ENCODE data around the gene R3HDM1.
A peak's percentile ranks its signal among the peaks of the same experiment; 100 is the strongest.

The R3HDM1 gene

DNA sequence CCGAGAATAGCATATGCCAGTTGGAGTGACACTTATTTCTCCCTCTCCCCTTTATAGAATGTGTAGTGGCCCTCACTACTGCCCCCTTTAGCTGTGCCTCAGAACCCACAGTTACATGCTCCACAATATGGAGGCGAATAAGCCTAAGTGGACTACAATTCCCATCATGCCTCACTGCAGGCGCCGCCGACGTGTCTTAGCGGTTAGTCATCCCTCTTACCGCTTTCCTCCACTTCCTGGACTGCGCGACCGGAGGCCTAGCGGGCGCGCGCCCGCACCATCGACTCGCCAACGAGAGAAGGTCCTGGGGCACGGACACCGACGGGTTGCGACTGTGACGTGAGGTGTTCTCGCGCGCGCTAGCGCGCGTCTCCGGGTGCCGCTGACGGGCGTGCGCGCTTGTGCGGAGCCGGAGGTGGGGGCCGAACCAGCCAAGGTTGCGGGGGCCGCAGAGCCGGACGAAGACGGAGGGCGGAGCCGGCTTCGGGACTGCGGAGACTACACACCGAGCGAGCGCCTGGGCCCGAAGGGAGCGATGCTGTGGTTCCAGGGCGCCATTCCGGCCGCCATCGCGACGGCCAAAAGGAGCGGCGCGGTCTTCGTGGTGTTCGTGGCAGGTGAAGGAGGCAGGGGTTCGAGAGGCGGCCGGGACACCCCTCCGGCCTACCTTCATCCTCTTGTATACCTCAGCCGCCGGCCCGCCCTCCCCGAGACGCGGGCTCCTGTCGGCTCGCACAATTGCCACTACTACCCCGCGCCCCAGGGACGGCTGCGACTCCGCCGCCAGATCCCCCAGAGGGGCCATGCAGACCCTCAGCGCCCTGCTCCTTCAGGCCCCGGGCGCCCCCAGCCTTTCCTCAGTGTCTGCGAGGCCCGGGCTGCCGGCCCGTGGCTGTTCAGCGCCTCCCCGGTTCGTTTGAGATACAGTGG lies 210.4 kb downstream of the R3HDM1 start, which contains the start of gene UBXN4:
UBXN4 (plus strand) TSS at position 461 of the 930 bp plus-strand sequence; CDS start at position 536, 75 bp downstream.
- Histone ChIP-seq H3K27ac (ENCODE audit: low read length) (no peak within 1 kb of the TSS), H3K9me3 (ENCODE audit: control insufficient read depth, insufficient read depth, low read length) (no peaks in the 10 kb centered on the region), H3K36me3 (ENCODE audit: control insufficient read depth, insufficient read depth, low read length) (no peaks in the 10 kb centered on the region; the same call in 1 of the 2 replicates), H3K4me1 (ENCODE audit: control insufficient read depth, insufficient read depth, low read length) (no peaks in the 10 kb centered on the region), H3K27me3 (ENCODE audit: control insufficient read depth, insufficient read depth, low read length) (no peaks in the 10 kb centered on the region), H3K4me3 (ENCODE audit: low read length) (peak within 1 kb of the TSS; percentile 77)
- no CpG with 5 or more reads among the region's 93 CpGs for WGBS (ENCODE audit: insufficient coverage, insufficient read length)
- DNase-seq (ENCODE audit: low read depth, low spot score): peak; percentile 97

DNA sequence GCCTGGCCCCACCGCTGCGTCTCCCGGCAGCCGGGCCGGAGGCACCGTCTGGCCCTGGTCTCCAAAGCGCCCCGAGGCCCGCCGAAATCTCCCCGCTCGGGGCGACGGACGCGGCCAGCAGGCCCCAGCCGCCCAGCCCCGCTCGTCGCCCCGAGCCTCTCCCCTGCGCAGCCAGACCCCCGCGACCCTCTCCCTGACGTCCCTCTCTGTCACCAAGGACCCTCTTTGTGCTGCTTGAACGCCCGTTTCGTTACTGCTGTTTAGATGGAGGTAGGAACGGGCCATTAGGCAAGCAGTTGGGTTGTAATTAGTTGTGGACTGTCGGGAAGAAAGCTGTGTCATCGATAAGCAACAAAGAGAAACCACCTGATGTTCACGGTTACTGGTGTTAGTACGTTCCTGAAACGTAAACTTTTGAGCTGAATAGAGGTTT lies 211.1 kb downstream of the R3HDM1 start:
- Histone ChIP-seq H3K36me3 (ENCODE audit: control insufficient read depth, insufficient read depth, low read length) (no peaks in the 10 kb centered on the region; the same call in 1 of the 2 replicates), H3K9me3 (ENCODE audit: control insufficient read depth, insufficient read depth, low read length) (no peaks in the 10 kb centered on the region), H3K4me1 (ENCODE audit: control insufficient read depth, insufficient read depth, low read length) (no peaks in the 10 kb centered on the region), H3K27me3 (ENCODE audit: control insufficient read depth, insufficient read depth, low read length) (no peaks in the 10 kb centered on the region), H3K27ac (ENCODE audit: low read length) (no peak overlapping the region), H3K4me3 (ENCODE audit: low read length) (peak overlapping the region; percentile 77)
- no CpG with 5 or more reads among the region's 34 CpGs for WGBS (ENCODE audit: insufficient coverage, insufficient read length)
- no peak for DNase-seq (ENCODE audit: low read depth, low spot score)

DNA sequence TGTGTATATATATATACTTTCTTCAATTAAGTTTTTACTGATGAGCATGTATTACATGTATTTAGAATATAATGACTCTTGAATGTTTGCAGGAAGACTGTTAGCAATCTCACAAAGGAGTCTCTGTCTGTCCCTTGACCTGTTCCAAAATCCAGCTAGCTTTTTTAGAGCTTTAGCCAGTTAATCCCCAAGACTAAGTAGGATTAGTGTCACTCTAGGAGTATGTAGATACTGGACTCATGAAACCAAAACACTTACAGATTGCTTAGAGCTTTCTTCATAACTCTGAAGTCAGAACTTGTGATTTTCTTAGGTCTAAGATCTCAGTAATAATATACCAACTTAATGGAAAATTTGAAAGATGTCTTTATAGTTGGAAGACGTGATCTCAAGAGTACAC lies 212.6 kb downstream of the R3HDM1 start:
- Histone ChIP-seq H3K27ac (ENCODE audit: low read length) (no peak overlapping the region), H3K4me1 (ENCODE audit: control insufficient read depth, insufficient read depth, low read length) (no peaks in the 10 kb centered on the region), H3K27me3 (ENCODE audit: control insufficient read depth, insufficient read depth, low read length) (no peaks in the 10 kb centered on the region), H3K36me3 (ENCODE audit: control insufficient read depth, insufficient read depth, low read length) (no peaks in the 10 kb centered on the region; the same call in 1 of the 2 replicates), H3K9me3 (ENCODE audit: control insufficient read depth, insufficient read depth, low read length) (no peaks in the 10 kb centered on the region), H3K4me3 (ENCODE audit: low read length) (no peak overlapping the region)
- DNase-seq (ENCODE audit: low read depth, low spot score): no peak
- no CpG with 5 or more reads among the region's 1 CpG for WGBS (ENCODE audit: insufficient coverage, insufficient read length)

DNA sequence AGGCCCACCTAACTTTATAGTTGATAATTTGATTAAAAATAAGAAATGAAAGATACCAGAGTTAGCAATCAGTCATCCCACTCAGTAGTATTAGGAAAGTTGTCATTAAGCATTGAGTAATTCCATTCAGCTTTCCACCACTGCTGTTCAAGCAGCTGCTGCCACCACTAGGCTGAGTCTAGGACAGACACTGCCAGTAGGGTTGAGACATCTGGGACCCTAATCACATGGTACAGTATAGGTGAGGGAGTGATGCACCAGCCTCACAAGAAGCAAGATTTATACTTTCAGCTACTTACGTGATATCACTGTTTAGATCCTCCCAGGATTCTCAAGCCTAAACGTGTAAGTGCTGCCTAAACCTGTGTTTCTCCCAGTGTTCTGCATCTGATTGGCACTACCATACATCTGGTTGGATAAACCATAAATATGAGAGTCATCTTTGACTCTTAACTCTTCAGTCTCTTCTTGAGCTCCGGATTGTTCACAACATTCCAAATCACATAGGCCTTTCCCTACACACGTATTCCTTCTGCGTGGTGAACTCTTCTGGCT lies 213.6 kb downstream of the R3HDM1 start:
- H3K4me3 ChIP-seq (ENCODE audit: low read length): no peak overlapping the region
- no CpG with 5 or more reads among the region's 5 CpGs for WGBS (ENCODE audit: insufficient coverage, insufficient read length)
- H3K27ac ChIP-seq (ENCODE audit: low read length): no peak overlapping the region
- H3K27me3 ChIP-seq (ENCODE audit: control insufficient read depth, insufficient read depth, low read length): no peaks in the 10 kb centered on the region
- DNase-seq (ENCODE audit: low read depth, low spot score): no peak
- no peaks in the 10 kb centered on the region for H3K9me3 ChIP-seq (ENCODE audit: control insufficient read depth, insufficient read depth, low read length)
- H3K4me1 ChIP-seq (ENCODE audit: control insufficient read depth, insufficient read depth, low read length): no peaks in the 10 kb centered on the region
- H3K36me3 ChIP-seq (ENCODE audit: control insufficient read depth, insufficient read depth, low read length): no peaks in the 10 kb centered on the region; the same call in 1 of the 2 replicates

DNA sequence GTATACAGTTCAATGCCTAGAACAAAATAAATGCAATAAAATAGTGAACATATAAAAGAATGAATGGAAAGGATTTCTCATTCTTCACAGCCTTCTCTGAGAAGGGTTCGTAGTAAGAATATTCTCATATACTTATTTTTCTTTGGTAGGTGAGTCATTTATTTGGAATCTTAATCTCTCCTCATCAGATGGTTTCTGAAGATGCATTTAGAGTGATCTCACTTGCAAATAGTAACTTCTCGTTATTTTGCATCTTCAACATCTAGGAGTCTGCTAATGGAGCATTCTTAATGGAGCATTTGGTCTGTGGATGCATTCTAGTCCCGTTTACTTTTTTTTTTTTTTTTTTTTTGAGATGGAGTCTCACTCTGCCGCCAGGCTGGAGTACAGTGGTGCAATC lies 214.3 kb downstream of the R3HDM1 start:
- Histone ChIP-seq H3K27me3 (ENCODE audit: control insufficient read depth, insufficient read depth, low read length) (no peaks in the 10 kb centered on the region), H3K9me3 (ENCODE audit: control insufficient read depth, insufficient read depth, low read length) (no peaks in the 10 kb centered on the region), H3K4me3 (ENCODE audit: low read length) (no peak overlapping the region), H3K27ac (ENCODE audit: low read length) (no peak overlapping the region), H3K4me1 (ENCODE audit: control insufficient read depth, insufficient read depth, low read length) (no peaks in the 10 kb centered on the region), H3K36me3 (ENCODE audit: control insufficient read depth, insufficient read depth, low read length) (no peaks in the 10 kb centered on the region; the same call in 1 of the 2 replicates)
- no CpG with 5 or more reads among the region's 4 CpGs for WGBS (ENCODE audit: insufficient coverage, insufficient read length)
- DNase-seq (ENCODE audit: low read depth, low spot score): no peak

DNA sequence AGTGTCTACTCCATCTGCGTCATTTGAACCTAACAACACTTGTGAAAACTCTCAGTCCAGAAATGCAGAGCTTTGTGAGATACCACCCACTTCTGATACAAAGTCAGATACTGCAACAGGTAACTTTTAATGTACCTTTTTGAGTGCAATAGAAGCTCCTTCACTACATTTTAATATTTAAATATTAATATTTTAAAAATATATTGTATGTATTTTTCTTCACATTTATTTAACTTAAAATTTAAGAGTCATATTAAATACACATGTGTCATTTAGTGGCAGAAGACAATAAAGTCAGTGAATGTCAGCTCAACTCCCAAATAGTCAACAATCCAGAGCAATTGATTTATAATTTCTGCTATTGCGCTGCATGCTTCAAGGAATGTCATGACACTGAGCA lies 224.3 kb downstream of the R3HDM1 start:
- WGBS (ENCODE audit: insufficient coverage, insufficient read length): no CpG with 5 or more reads among the region's 2 CpGs
- H3K4me1 ChIP-seq (ENCODE audit: control insufficient read depth, insufficient read depth, low read length): no peaks in the 10 kb centered on the region
- no peak overlapping the region for H3K27ac ChIP-seq (ENCODE audit: low read length)
- no peak for DNase-seq (ENCODE audit: low read depth, low spot score)
- H3K36me3 ChIP-seq (ENCODE audit: control insufficient read depth, insufficient read depth, low read length): peaks cover 2% of the 10 kb centered on the region; the same call in 1 of the 2 replicates
- H3K27me3 ChIP-seq (ENCODE audit: control insufficient read depth, insufficient read depth, low read length): no peaks in the 10 kb centered on the region
- H3K9me3 ChIP-seq (ENCODE audit: control insufficient read depth, insufficient read depth, low read length): no peaks in the 10 kb centered on the region
- no peak overlapping the region for H3K4me3 ChIP-seq (ENCODE audit: low read length)

DNA sequence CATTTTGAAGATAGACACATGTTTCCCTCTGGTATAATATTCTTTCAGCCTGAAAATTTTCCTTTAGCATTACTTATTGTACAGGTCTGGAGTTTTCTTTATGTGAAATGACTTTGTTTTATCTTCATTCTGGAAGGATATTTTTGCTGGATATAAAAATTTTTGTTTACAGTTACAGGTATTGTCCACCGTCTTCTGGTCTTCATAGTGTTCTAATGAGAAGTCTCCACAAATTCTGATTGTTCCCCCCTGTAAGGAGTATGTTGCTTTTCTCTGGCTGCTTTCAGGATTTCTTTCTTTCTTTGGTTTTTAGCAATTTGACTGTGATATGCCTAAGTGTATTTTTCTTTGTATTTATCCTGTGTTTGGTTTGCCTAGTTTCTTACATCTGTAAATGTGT lies 225.4 kb downstream of the R3HDM1 start:
- WGBS (ENCODE audit: insufficient coverage, insufficient read length): no CpG with 5 or more reads among the region's 1 CpG
- H3K4me3 ChIP-seq (ENCODE audit: low read length): no peak overlapping the region
- peaks cover 5% of the 10 kb centered on the region; the same call in 1 of the 2 replicates for H3K36me3 ChIP-seq (ENCODE audit: control insufficient read depth, insufficient read depth, low read length)
- no peaks in the 10 kb centered on the region for H3K4me1 ChIP-seq (ENCODE audit: control insufficient read depth, insufficient read depth, low read length)
- H3K9me3 ChIP-seq (ENCODE audit: control insufficient read depth, insufficient read depth, low read length): no peaks in the 10 kb centered on the region
- H3K27me3 ChIP-seq (ENCODE audit: control insufficient read depth, insufficient read depth, low read length): no peaks in the 10 kb centered on the region
- DNase-seq (ENCODE audit: low read depth, low spot score): no peak
- no peak overlapping the region for H3K27ac ChIP-seq (ENCODE audit: low read length)

DNA sequence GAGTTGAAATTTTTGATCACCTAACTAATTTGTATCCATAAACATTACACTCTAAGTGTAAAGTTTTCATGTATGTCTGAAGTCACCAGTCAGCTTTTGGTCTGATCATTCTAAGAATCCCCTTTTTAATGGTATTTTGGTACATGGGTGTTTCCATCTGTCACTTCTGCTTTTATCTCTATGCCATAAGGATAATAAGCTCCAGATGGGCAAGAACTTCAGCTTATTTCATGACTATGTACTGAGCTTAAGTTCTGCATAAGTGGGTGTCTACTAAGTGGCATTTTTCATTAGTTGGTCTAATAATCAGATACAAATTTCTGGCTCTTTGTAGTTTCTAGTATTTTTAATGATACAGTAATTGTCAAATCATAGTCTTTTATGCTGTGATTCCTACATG lies 230.7 kb downstream of the R3HDM1 start:
- no peaks in the 10 kb centered on the region for H3K27me3 ChIP-seq (ENCODE audit: control insufficient read depth, insufficient read depth, low read length)
- H3K9me3 ChIP-seq (ENCODE audit: control insufficient read depth, insufficient read depth, low read length): no peaks in the 10 kb centered on the region
- no peak for DNase-seq (ENCODE audit: low read depth, low spot score)
- no peaks in the 10 kb centered on the region for H3K4me1 ChIP-seq (ENCODE audit: control insufficient read depth, insufficient read depth, low read length)
- H3K36me3 ChIP-seq (ENCODE audit: control insufficient read depth, insufficient read depth, low read length): peaks cover 7% of the 10 kb centered on the region; the same call in 1 of the 2 replicates
- H3K4me3 ChIP-seq (ENCODE audit: low read length): no peak overlapping the region
- H3K27ac ChIP-seq (ENCODE audit: low read length): no peak overlapping the region

DNA sequence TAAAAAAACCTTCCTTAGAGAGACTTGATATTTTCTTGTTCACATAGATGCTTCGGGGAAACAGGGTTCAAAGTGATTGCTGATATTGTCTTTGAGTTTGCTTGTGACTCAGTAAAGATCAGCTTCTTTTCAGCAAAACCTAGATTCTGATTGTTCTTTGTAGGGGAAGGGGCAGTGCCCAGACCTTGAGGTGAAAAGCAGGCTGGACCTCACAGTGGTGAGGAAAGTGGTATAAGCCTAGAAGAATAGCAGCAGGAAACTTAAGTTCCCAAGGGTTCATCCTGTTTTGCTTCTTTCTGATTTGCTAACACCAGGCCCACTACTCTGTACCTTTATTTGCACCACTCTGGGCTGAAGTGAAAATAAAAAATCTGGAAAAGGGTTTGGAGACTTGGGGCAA lies 231.2 kb downstream of the R3HDM1 start:
- no peak overlapping the region for H3K4me3 ChIP-seq (ENCODE audit: low read length)
- H3K36me3 ChIP-seq (ENCODE audit: control insufficient read depth, insufficient read depth, low read length): peaks cover 7% of the 10 kb centered on the region; the same call in 1 of the 2 replicates
- no CpG with 5 or more reads among the region's 1 CpG for WGBS (ENCODE audit: insufficient coverage, insufficient read length)
- no peaks in the 10 kb centered on the region for H3K27me3 ChIP-seq (ENCODE audit: control insufficient read depth, insufficient read depth, low read length)
- H3K9me3 ChIP-seq (ENCODE audit: control insufficient read depth, insufficient read depth, low read length): no peaks in the 10 kb centered on the region
- H3K27ac ChIP-seq (ENCODE audit: low read length): no peak overlapping the region
- no peak for DNase-seq (ENCODE audit: low read depth, low spot score)
- H3K4me1 ChIP-seq (ENCODE audit: control insufficient read depth, insufficient read depth, low read length): no peaks in the 10 kb centered on the region

DNA sequence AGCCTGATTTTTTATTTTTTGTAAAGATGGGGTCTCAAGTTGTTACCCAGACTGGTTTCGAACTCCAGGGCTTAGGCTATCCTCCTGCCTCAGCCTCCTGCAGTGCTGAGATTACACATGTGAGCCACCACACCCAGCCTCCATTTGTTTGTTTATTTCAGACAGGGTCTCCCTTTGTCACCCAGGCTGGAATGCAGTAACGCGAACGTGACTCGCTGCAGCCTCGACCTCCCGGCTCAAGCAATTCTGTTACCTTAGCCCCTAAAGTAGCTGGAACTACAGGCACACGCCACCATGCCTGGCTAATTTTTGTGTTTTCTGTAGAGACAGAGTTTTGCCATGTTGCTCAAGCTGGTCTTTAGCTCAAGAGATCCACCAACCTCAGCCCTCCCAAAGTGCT lies 237.6 kb downstream of the R3HDM1 start:
- Histone ChIP-seq H3K36me3 (ENCODE audit: control insufficient read depth, insufficient read depth, low read length) (peaks cover 8% of the 10 kb centered on the region; the same call in 1 of the 2 replicates), H3K4me3 (ENCODE audit: low read length) (no peak overlapping the region), H3K9me3 (ENCODE audit: control insufficient read depth, insufficient read depth, low read length) (no peaks in the 10 kb centered on the region), H3K4me1 (ENCODE audit: control insufficient read depth, insufficient read depth, low read length) (no peaks in the 10 kb centered on the region), H3K27ac (ENCODE audit: low read length) (no peak overlapping the region), H3K27me3 (ENCODE audit: control insufficient read depth, insufficient read depth, low read length) (no peaks in the 10 kb centered on the region)
- no CpG with 5 or more reads among the region's 8 CpGs for WGBS (ENCODE audit: insufficient coverage, insufficient read length)
- DNase-seq (ENCODE audit: low read depth, low spot score): no peak

Data from iPS DF 6.9 (cell line).